ENCODE results near the gene GRID2.

The GRID2 gene

GRCh38 chr4:93394545-93395081, 1090.8 kb downstream of the GRID2 start:
- Histone ChIP-seq H3K27ac (ENCODE audit: low read depth, low read length) (no peak overlapping the region), H3K9me3 (ENCODE audit: control insufficient read depth in 5 of 5, low read length in 5 of 5) (no peaks in the 10 kb centered on the region), H3K4me1 (ENCODE audit: control insufficient read depth in 5 of 5, insufficient read depth in 5 of 5, low read length in 5 of 5) (no peaks in the 10 kb centered on the region), H3K9ac (ENCODE audit: low read length in 5 of 5) (no peak overlapping the region), H3K36me3 (ENCODE audit: control insufficient read depth in 5 of 5, insufficient read depth in 5 of 5, low read length in 5 of 5) (no peaks in the 10 kb centered on the region), H3K4me3 (ENCODE audit: low read depth in 1 of 5, low read length in 5 of 5) (no peak overlapping the region), H3K27me3 (ENCODE audit: control insufficient read depth in 5 of 5, insufficient read depth in 4 of 5, low read length in 5 of 5) (no peaks in the 10 kb centered on the region)

DNA sequence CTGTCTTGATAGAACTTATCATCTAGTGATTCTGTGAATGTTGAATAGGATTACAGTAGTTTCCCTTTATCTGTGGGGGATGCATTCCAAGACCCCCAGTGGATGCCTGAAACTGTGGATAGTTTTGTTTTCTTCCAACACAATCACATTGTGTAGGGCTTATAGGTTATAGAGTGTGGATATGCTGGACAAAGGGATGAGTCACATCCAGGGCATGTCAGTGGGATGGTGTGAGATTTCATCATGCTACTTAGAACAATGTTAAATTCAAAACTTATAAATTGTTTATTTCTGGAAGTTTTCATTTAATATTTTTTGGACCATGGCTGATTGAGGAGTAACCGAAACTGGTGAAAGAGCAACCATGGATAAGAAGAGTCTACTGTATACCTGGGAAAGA, 1092.5 kb downstream of the GRID2 start:
- Histone ChIP-seq H3K4me1 (ENCODE audit: control insufficient read depth in 5 of 5, insufficient read depth in 5 of 5, low read length in 5 of 5) (no peaks in the 10 kb centered on the region), H3K4me3 (ENCODE audit: low read depth in 1 of 5, low read length in 5 of 5) (no peak overlapping the region), H3K9me3 (ENCODE audit: control insufficient read depth in 5 of 5, low read length in 5 of 5) (no peaks in the 10 kb centered on the region), H3K9ac (ENCODE audit: low read length in 5 of 5) (no peak overlapping the region), H3K27ac (ENCODE audit: low read depth, low read length) (no peak overlapping the region), H3K36me3 (ENCODE audit: control insufficient read depth in 5 of 5, insufficient read depth in 5 of 5, low read length in 5 of 5) (no peaks in the 10 kb centered on the region), H3K27me3 (ENCODE audit: control insufficient read depth in 5 of 5, insufficient read depth in 4 of 5, low read length in 5 of 5) (no peaks in the 10 kb centered on the region)

- Histone ChIP-seq H3K4me1 (ENCODE audit: control insufficient read depth in 5 of 5, insufficient read depth in 5 of 5, low read length in 5 of 5) (no peaks in the 10 kb centered on the region), H3K9ac (ENCODE audit: low read length in 5 of 5) (no peak overlapping the region), H3K4me3 (ENCODE audit: low read depth in 1 of 5, low read length in 5 of 5) (no peak overlapping the region), H3K36me3 (ENCODE audit: control insufficient read depth in 5 of 5, insufficient read depth in 5 of 5, low read length in 5 of 5) (no peaks in the 10 kb centered on the region), H3K9me3 (ENCODE audit: control insufficient read depth in 5 of 5, low read length in 5 of 5) (no peaks in the 10 kb centered on the region), H3K27me3 (ENCODE audit: control insufficient read depth in 5 of 5, insufficient read depth in 4 of 5, low read length in 5 of 5) (no peaks in the 10 kb centered on the region), H3K27ac (ENCODE audit: low read depth, low read length) (no peak overlapping the region)
These were observed 1099.8 kb downstream of the GRID2 start for GRCh38 chr4:93403571-93403970.

- Histone ChIP-seq H3K36me3 (ENCODE audit: control insufficient read depth in 5 of 5, insufficient read depth in 5 of 5, low read length in 5 of 5) (no peaks in the 10 kb centered on the region), H3K4me3 (ENCODE audit: low read depth in 1 of 5, low read length in 5 of 5) (no peak overlapping the region), H3K27ac (ENCODE audit: low read depth, low read length) (no peak overlapping the region), H3K4me1 (ENCODE audit: control insufficient read depth in 5 of 5, insufficient read depth in 5 of 5, low read length in 5 of 5) (no peaks in the 10 kb centered on the region), H3K27me3 (ENCODE audit: control insufficient read depth in 5 of 5, insufficient read depth in 4 of 5, low read length in 5 of 5) (no peaks in the 10 kb centered on the region), H3K9me3 (ENCODE audit: control insufficient read depth in 5 of 5, low read length in 5 of 5) (no peaks in the 10 kb centered on the region), H3K9ac (ENCODE audit: low read length in 5 of 5) (no peak overlapping the region)
These were observed 1103.9 kb downstream of the GRID2 start for GRCh38 chr4:93407493-93408275.

- H3K4me3 ChIP-seq (ENCODE audit: low read depth in 1 of 5, low read length in 5 of 5): no peak overlapping the region
- no peaks in the 10 kb centered on the region for H3K36me3 ChIP-seq (ENCODE audit: control insufficient read depth in 5 of 5, insufficient read depth in 5 of 5, low read length in 5 of 5)
- no peak overlapping the region for H3K27ac ChIP-seq (ENCODE audit: low read depth, low read length)
- H3K4me1 ChIP-seq (ENCODE audit: control insufficient read depth in 5 of 5, insufficient read depth in 5 of 5, low read length in 5 of 5): no peaks in the 10 kb centered on the region
- no peaks in the 10 kb centered on the region for H3K9me3 ChIP-seq (ENCODE audit: control insufficient read depth in 5 of 5, low read length in 5 of 5)
- no peak overlapping the region for H3K9ac ChIP-seq (ENCODE audit: low read length in 5 of 5)
- H3K27me3 ChIP-seq (ENCODE audit: control insufficient read depth in 5 of 5, insufficient read depth in 4 of 5, low read length in 5 of 5): no peaks in the 10 kb centered on the region
These were observed 1105.3 kb downstream of the GRID2 start for GRCh38 chr4:93409035-93409434.

GRCh38 chr4:93414041-93414550, 1110.3 kb downstream of the GRID2 start:
- no peaks in the 10 kb centered on the region for H3K4me1 ChIP-seq (ENCODE audit: control insufficient read depth in 5 of 5, insufficient read depth in 5 of 5, low read length in 5 of 5)
- no peak overlapping the region for H3K27ac ChIP-seq (ENCODE audit: low read depth, low read length)
- no peak overlapping the region for H3K9ac ChIP-seq (ENCODE audit: low read length in 5 of 5)
- no peaks in the 10 kb centered on the region for H3K36me3 ChIP-seq (ENCODE audit: control insufficient read depth in 5 of 5, insufficient read depth in 5 of 5, low read length in 5 of 5)
- H3K4me3 ChIP-seq (ENCODE audit: low read depth in 1 of 5, low read length in 5 of 5): no peak overlapping the region
- H3K9me3 ChIP-seq (ENCODE audit: control insufficient read depth in 5 of 5, low read length in 5 of 5): no peaks in the 10 kb centered on the region
- no peaks in the 10 kb centered on the region for H3K27me3 ChIP-seq (ENCODE audit: control insufficient read depth in 5 of 5, insufficient read depth in 4 of 5, low read length in 5 of 5)

DNA sequence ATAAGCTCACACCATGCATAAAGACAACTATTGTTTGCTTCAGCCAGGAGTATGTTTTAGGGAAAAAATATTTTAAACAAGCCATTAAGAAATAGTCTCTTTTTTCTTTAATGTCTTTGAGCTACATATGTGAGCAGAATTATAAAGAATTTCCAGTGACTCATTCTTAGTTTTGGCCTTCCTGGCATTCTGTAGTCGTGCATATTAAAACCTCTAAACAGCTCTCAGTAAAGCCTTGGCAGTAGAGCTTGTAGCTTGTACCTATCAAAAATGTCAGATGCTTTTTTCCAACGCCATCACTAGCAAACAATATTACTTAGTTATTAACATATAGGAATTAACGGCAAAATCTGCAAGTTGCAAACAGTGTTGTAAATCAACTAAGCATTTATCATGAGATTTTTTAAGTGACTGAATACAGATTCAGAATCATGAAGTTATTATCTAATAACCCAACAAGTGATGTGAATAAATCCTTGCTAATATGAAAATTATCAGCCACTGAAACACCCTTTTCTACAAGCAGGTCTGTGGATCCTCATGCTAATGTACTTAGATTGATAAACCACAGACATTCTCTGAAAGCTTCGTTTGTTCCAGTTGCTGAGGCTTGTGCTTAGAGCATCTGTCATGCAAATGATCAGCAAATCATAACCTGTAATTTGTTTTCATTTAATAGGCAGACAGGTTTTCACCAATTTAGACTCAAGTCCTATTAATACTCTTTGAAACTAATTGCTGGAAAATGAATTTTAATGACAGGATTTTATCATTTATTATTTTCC, 1112.8 kb downstream of the GRID2 start:
- Histone ChIP-seq H3K36me3 (ENCODE audit: control insufficient read depth in 5 of 5, insufficient read depth in 5 of 5, low read length in 5 of 5) (no peaks in the 10 kb centered on the region), H3K4me1 (ENCODE audit: control insufficient read depth in 5 of 5, insufficient read depth in 5 of 5, low read length in 5 of 5) (no peaks in the 10 kb centered on the region), H3K9me3 (ENCODE audit: control insufficient read depth in 5 of 5, low read length in 5 of 5) (no peaks in the 10 kb centered on the region), H3K9ac (ENCODE audit: low read length in 5 of 5) (no peak overlapping the region), H3K4me3 (ENCODE audit: low read depth in 1 of 5, low read length in 5 of 5) (no peak overlapping the region), H3K27ac (ENCODE audit: low read depth, low read length) (no peak overlapping the region), H3K27me3 (ENCODE audit: control insufficient read depth in 5 of 5, insufficient read depth in 4 of 5, low read length in 5 of 5) (no peaks in the 10 kb centered on the region)

DNA sequence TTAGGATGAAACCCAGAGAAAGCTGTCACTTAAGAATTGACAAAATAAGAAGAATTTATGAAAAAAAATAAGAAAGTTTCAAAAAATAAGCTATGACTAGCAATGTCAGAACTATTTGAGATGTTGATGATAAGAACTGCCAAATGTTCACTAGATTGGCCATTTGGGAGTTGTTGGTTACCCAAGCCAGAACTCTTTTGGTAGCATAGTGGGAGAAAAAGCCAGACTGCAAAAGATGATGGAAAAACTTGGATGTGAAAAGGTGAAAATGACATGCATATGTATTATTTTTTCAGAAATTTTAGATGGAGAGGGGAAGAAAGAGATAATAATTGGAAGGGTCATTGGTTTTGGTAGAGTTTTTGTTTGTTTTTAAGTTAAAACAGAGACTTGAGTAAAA, 1127.6 kb downstream of the GRID2 start:
- Histone ChIP-seq H3K36me3 (ENCODE audit: control insufficient read depth in 5 of 5, insufficient read depth in 5 of 5, low read length in 5 of 5) (no peaks in the 10 kb centered on the region), H3K27me3 (ENCODE audit: control insufficient read depth in 5 of 5, insufficient read depth in 4 of 5, low read length in 5 of 5) (no peaks in the 10 kb centered on the region), H3K9me3 (ENCODE audit: control insufficient read depth in 5 of 5, low read length in 5 of 5) (peaks cover 0 to 2% (median 0%) of the 10 kb centered on the region in 5 donors)

DNA sequence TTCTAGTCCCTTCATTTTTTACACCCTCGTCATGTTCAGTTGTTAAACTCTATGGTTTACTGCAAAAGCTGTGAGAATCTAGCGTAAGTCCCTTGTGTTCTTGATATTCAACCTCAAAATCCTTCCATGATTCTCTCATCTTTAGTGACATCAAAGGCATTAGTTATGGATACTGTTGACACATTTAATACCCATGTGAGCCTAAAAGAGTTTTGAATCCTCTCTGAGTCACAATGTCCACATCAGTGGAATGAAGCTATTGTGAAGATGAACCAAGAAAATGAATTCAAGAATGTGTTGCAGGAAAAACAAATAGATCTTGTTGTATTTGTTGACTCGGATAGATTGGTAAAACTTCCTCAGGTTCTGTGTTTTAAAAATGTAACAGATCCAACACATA, 1130.1 kb downstream of the GRID2 start:
- no peak overlapping the region for H3K4me3 ChIP-seq (ENCODE audit: low read depth in 1 of 5, low read length in 5 of 5)
- no peak overlapping the region for H3K9ac ChIP-seq (ENCODE audit: low read length in 5 of 5)
- H3K4me1 ChIP-seq (ENCODE audit: control insufficient read depth in 5 of 5, insufficient read depth in 5 of 5, low read length in 5 of 5): peaks cover 0 to 3% (median 0%) of the 10 kb centered on the region in 5 donors
- no peak overlapping the region for H3K27ac ChIP-seq (ENCODE audit: low read depth, low read length)
- H3K36me3 ChIP-seq (ENCODE audit: control insufficient read depth in 5 of 5, insufficient read depth in 5 of 5, low read length in 5 of 5): no peaks in the 10 kb centered on the region
- peaks cover 0 to 2% (median 0%) of the 10 kb centered on the region in 5 donors for H3K9me3 ChIP-seq (ENCODE audit: control insufficient read depth in 5 of 5, low read length in 5 of 5)
- H3K27me3 ChIP-seq (ENCODE audit: control insufficient read depth in 5 of 5, insufficient read depth in 4 of 5, low read length in 5 of 5): no peaks in the 10 kb centered on the region

More for the DNA sequence above, 1127.6 kb downstream of the GRID2 start:
- H3K27ac ChIP-seq (ENCODE audit: low read depth, low read length): no peak overlapping the region
- H3K4me3 ChIP-seq (ENCODE audit: low read depth in 1 of 5, low read length in 5 of 5): no peak overlapping the region
- H3K4me1 ChIP-seq (ENCODE audit: control insufficient read depth in 5 of 5, insufficient read depth in 5 of 5, low read length in 5 of 5): peaks cover 0 to 3% (median 0%) of the 10 kb centered on the region in 5 donors
- no peak overlapping the region for H3K9ac ChIP-seq (ENCODE audit: low read length in 5 of 5)

All from subcutaneous abdominal adipose tissue (tissue), 5 donors.